GM12801 (cell line): ENCODE results near the gene GAP43.

Source experiments
- CTCF ChIP-seq: IDR thresholded peaks from one replicate; pipeline ENCODE4 v1.5.1; 2011; ENCODE audit warnings: control low read depth; ENCODE audit not compliant: insufficient read length; ENCODE audit errors: extremely low read depth

Gene GAP43

GRCh38 chr3:115712871-115713270 lies 89.6 kb downstream of the GAP43 start:
- no peak for TF ChIP-seq CTCF

- no peak for TF ChIP-seq CTCF
These were observed 90.0 kb downstream of the GAP43 start for GRCh38 chr3:115713284-115713683.

GRCh38 chr3:115715241-115715745 lies 92.0 kb downstream of the GAP43 start:
- no peak for TF ChIP-seq CTCF

- TF ChIP-seq CTCF, result no peak
These were observed 97.7 kb downstream of the GAP43 start for GRCh38 chr3:115720983-115721382.

GRCh38 chr3:115725800-115726199 lies 102.5 kb downstream of the GAP43 start:
- no peak for TF ChIP-seq CTCF

GRCh38 chr3:115727135-115727534 lies 103.8 kb downstream of the GAP43 start:
- TF ChIP-seq CTCF, result no peak

GRCh38 chr3:115728013-115728412 lies 104.7 kb downstream of the GAP43 start:
- no peak for TF ChIP-seq CTCF

GRCh38 chr3:115741650-115742049 lies 118.3 kb downstream of the GAP43 start:
- no peak for TF ChIP-seq CTCF
